GM12878 (cell line): Measurements from ENCODE around the gene UBASH3A. TPM values are rescaled to one million over a fixed set of nuclear protein-coding genes. Genes with fewer than 3 reads are reported as not detected.

Source experiments
- BRCA1 ChIP-seq: IDR thresholded peaks from 2 replicates; pipeline ENCODE4 v1.6.1; 2011; ENCODE audit warnings: low read depth, low read length, improper control_type of control experiment
- CEBPB ChIP-seq, 2 experiments: fragments of 150-350 bp in 1 of 2; IDR thresholded peaks; 2 replicates each; pipeline ENCODE4 v1.6.1; 2012 to 2014; ENCODE audit warnings: low read depth in 2 of 2, low read length in 2 of 2, borderline replicate concordance in 1 of 2, inconsistent platforms in 1 of 2
- E4F1 ChIP-seq: fragments of 450-650 bp; IDR thresholded peaks from 2 replicates; pipeline ENCODE4 v1.6.1; 2018; ENCODE audit warnings: borderline replicate concordance, mild to moderate bottlenecking; ENCODE audit not compliant: partially characterized antibody
- IKZF1 ChIP-seq: fragments of 450-650 bp; conservative IDR thresholded peaks from 2 replicates; pipeline ENCODE4 v1.6.1; 2017; ENCODE audit warnings: antibody characterized with exemption, mild to moderate bottlenecking
- KDM1A ChIP-seq: fragments of 200-600 bp; sonication (generic); IDR thresholded peaks from 2 replicates; pipeline ENCODE4 v1.6.1; 2016; ENCODE audit warnings: borderline replicate concordance
- MAX ChIP-seq: IDR thresholded peaks from 2 replicates; pipeline ENCODE4 v1.6.1; 2012; ENCODE audit warnings: low read depth, low read length, improper control_type of control experiment
- NBN ChIP-seq: fragments of 450-650 bp; IDR thresholded peaks from 2 replicates; pipeline ENCODE4 v1.6.1; 2016
- NFIC ChIP-seq: IDR thresholded peaks from 2 replicates; pipeline ENCODE4 v1.6.1; 2012; ENCODE audit warnings: low read depth, mild to moderate bottlenecking, inconsistent platforms, low read length, moderate library complexity
- NFXL1 ChIP-seq: fragments of 450-650 bp; IDR thresholded peaks from 2 replicates; pipeline ENCODE4 v1.6.1; 2017; ENCODE audit warnings: antibody characterized with exemption, mild to moderate bottlenecking, borderline replicate concordance
- PML ChIP-seq: IDR thresholded peaks from 2 replicates; pipeline ENCODE4 v1.6.1; 2012; ENCODE audit warnings: low read length, inconsistent platforms
- POLR2A ChIP-seq: IDR thresholded peaks from 2 replicates; pipeline ENCODE4 v1.6.1; 2011; ENCODE audit warnings: low read depth, mild to moderate bottlenecking, low read length
- POLR2AphosphoS2 ChIP-seq: IDR thresholded peaks from 2 replicates; pipeline ENCODE4 v1.6.1; 2011; ENCODE audit warnings: low read depth, mild to moderate bottlenecking, low read length, improper control_type of control experiment, moderate library complexity
- RCOR1 ChIP-seq: conservative IDR thresholded peaks from 2 replicates; pipeline ENCODE4 v1.6.1; 2012; ENCODE audit warnings: low read depth, low read length, improper control_type of control experiment
- SMARCA5 ChIP-seq: fragments of 450-650 bp; IDR thresholded peaks from 2 replicates; pipeline ENCODE4 v1.6.1; 2017; ENCODE audit warnings: mild to moderate bottlenecking
- SPI1 ChIP-seq: IDR thresholded peaks from 2 replicates; pipeline ENCODE4 v1.6.1; 2011; ENCODE audit warnings: low read depth, mild to moderate bottlenecking, low read length, moderate library complexity, borderline replicate concordance; ENCODE audit not compliant: insufficient read depth
- TCF12 ChIP-seq: IDR thresholded peaks from 2 replicates; pipeline ENCODE4 v1.6.1; 2011; ENCODE audit warnings: low read depth, mild to moderate bottlenecking, low read length
- TCF7 ChIP-seq: IDR thresholded peaks from 2 replicates; pipeline ENCODE4 v1.6.1; 2014; ENCODE audit warnings: antibody characterized with exemption, borderline replicate concordance
- YY1 ChIP-seq: IDR thresholded peaks from 2 replicates; pipeline ENCODE4 v1.6.1; 2011; ENCODE audit warnings: low read depth, mild to moderate bottlenecking, low read length
- ZNF24 ChIP-seq: fragments of 450-650 bp; IDR thresholded peaks from 2 replicates; pipeline ENCODE4 v1.6.1; 2017; ENCODE audit warnings: antibody characterized with exemption, mild to moderate bottlenecking
- ZNF384 ChIP-seq: IDR thresholded peaks from 2 replicates; pipeline ENCODE4 v1.6.1; 2012; ENCODE audit warnings: low read depth, mild to moderate bottlenecking, low read length, improper control_type of control experiment, borderline replicate concordance
- polyA plus RNA-seq, 11 experiments: library from polyadenylated mRNA; depleted of rRNA in 4 of 11; unstranded in 6 of 11; stranded (reverse) in 5 of 11; fragments of >200 nt; fragmentation: Nextera tagmentation in 4 of 11; fragmentation: Illumina TruSeq in 1 of 11; extraction: Ambion mirVana in 4 of 11; extraction: Trizol in 1 of 11; gene quantifications; 1 replicate in 1 of 11; 2 replicates in 10 of 11; pipeline versions ENCODE4 v1.2.1 to v1.2.3, GENCODE V29; 2011 to 2016; ENCODE audit warnings: inconsistent platforms in 2 of 11, missing spikeins in 2 of 11, low read depth in 1 of 11
- total RNA-seq, 4 experiments: library from RNA; depleted of rRNA in 3 of 4; stranded (reverse); fragments of >200 nt in 3 of 4; fragmentation: Illumina TruSeq in 1 of 4; extraction: Trizol in 1 of 4; gene quantifications; 2 replicates each; pipeline versions ENCODE4 v1.2.1 to v1.2.3, GENCODE V29; 2013 to 2021
- TF ChIP-seq, protein P1 (sequence below): fragments of 450-650 bp; IDR thresholded peaks from 2 replicates; pipeline ENCODE4 v1.6.1; 2017; ENCODE audit warnings: mild to moderate bottlenecking, moderate library complexity

The UBASH3A gene
- total and polyA plus RNA-seq, 10 of the 15 experiments (the other 5 are each of a cell fraction or from before 2014, with no cell fraction given) = 0.04 to 0.39 (median 0.23) TPM; not detected in 1

- TF ChIP-seq E4F1 (no peak), PML (no peak), TCF7 (no peak), YY1 (peak; percentile 16; the same call in 1 of the 2 replicates), ZNF384 (no peak), TCF12 (peak; percentile 81), ZNF24 (0 out of 2 replicates have a peak, but pooled peaks have one; percentile 13), NFXL1 (no peak), POLR2AphosphoS2 (no peak), CEBPB (IDR thresholded peaks at IDR 0.05; ENCODE audit: borderline replicate concordance in 1 of 2, low read depth in 2 of 2, low read length in 2 of 2) (no peak), RCOR1 (no peak), MAX (no peak), KDM1A (no peak), NBN (0 out of 2 replicates have a peak, but pooled peaks have one; percentile 60), POLR2A (no peak), SPI1 (peak; percentile 67), IKZF1 (peak; percentile 93), BRCA1 (no peak), SMARCA5 (no peak), NFIC (no peak)
- TF ChIP-seq, protein P1, sequence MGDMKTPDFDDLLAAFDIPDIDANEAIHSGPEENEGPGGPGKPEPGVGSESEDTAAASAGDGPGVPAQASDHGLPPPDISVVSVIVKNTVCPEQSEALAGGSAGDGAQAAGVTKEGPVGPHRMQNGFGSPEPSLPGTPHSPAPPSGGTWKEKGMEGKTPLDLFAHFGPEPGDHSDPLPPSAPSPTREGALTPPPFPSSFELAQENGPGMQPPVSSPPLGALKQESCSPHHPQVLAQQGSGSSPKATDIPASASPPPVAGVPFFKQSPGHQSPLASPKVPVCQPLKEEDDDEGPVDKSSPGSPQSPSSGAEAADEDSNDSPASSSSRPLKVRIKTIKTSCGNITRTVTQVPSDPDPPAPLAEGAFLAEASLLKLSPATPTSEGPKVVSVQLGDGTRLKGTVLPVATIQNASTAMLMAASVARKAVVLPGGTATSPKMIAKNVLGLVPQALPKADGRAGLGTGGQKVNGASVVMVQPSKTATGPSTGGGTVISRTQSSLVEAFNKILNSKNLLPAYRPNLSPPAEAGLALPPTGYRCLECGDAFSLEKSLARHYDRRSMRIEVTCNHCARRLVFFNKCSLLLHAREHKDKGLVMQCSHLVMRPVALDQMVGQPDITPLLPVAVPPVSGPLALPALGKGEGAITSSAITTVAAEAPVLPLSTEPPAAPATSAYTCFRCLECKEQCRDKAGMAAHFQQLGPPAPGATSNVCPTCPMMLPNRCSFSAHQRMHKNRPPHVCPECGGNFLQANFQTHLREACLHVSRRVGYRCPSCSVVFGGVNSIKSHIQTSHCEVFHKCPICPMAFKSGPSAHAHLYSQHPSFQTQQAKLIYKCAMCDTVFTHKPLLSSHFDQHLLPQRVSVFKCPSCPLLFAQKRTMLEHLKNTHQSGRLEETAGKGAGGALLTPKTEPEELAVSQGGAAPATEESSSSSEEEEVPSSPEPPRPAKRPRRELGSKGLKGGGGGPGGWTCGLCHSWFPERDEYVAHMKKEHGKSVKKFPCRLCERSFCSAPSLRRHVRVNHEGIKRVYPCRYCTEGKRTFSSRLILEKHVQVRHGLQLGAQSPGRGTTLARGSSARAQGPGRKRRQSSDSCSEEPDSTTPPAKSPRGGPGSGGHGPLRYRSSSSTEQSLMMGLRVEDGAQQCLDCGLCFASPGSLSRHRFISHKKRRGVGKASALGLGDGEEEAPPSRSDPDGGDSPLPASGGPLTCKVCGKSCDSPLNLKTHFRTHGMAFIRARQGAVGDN = no peak
These were observed 65.6 kb downstream of the UBASH3A start (continued) for GRCh38 chr21:42469272-42469671.
